NT2/D1 (cell line): Measurements from ENCODE around the gene PRRT2.

Source experiments
- DNase-seq: peaks from one replicate; pipeline ENCODE4 v3.0.0-alpha.2; 2011; ENCODE audit warnings: low read depth, low spot score
- H3K27me3 ChIP-seq: 2 replicates; pipeline ENCODE4 v1.6.0; 2011; ENCODE audit warnings: mild to moderate bottlenecking; ENCODE audit not compliant: insufficient read length, insufficient read depth
- H3K36me3 ChIP-seq: 2 replicates; pipeline ENCODE4 v1.6.1; 2011; ENCODE audit warnings: mild to moderate bottlenecking, low read length, mixed read lengths; ENCODE audit not compliant: insufficient read depth, insufficient read length
- H3K4me1 ChIP-seq: 2 replicates; pipeline ENCODE4 v1.5.1; 2011; ENCODE audit not compliant: insufficient read depth, insufficient read length
- H3K4me3 ChIP-seq: 2 replicates; pipeline ENCODE4 v1.5.1; 2011; ENCODE audit warnings: low read depth; ENCODE audit not compliant: insufficient read length
- H3K9ac ChIP-seq: 2 replicates; pipeline ENCODE4 v1.6.0; 2011; ENCODE audit warnings: low read depth; ENCODE audit not compliant: insufficient read length
- H3K9me3 ChIP-seq: 2 replicates; pipeline ENCODE4 v1.5.1; 2011; ENCODE audit warnings: mild to moderate bottlenecking, low read length; ENCODE audit not compliant: insufficient read depth
- SUZ12 ChIP-seq: IDR thresholded peaks from 2 replicates; pipeline ENCODE4 v1.6.1; 2011; ENCODE audit not compliant: insufficient read length, insufficient read depth; ENCODE audit errors: extremely low read depth
- YY1 ChIP-seq: IDR thresholded peaks from 2 replicates; pipeline ENCODE4 v1.6.1; 2011; ENCODE audit not compliant: insufficient read length, insufficient read depth
- ZNF274 ChIP-seq: IDR thresholded peaks from 2 replicates; pipeline ENCODE4 v1.6.1; 2011; ENCODE audit warnings: mild to moderate bottlenecking, low read depth, low read length

The PRRT2 gene

DNA sequence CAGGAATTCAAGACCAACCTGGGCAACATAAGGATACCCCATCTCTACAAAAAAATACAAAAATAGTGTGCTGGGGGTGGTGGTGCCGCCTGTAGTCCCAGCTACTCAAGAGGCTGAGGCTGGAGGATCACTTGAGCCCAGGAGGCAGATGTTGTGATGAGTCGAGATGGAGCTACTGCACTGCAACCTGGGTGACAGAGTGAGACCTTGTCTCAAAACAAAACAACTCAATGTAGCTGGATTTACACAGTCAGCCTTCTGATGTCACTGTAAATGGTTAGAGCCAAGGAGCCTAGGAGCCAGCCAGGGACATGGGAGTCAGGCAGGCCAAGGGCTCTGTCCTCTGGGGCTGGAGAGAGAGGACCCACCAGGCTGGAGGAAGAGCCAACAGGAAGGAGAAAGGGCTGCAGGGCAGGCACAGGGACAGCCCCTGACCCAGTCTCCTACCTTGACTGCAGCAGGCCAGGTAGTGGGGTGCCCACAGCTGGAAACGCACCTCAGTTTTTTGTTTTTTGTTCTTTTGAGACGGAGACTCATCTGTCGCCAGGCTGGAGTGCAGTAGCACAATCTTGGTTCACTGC lies 42.6 kb downstream of the PRRT2 start:
- H3K4me1 ChIP-seq = peaks cover 8% of the 10 kb centered on the region
- no peak for DNase-seq
- no peak overlapping the region for H3K4me3 ChIP-seq
- H3K9me3 ChIP-seq = no peaks in the 10 kb centered on the region
- no peaks in the 10 kb centered on the region for H3K27me3 ChIP-seq
- H3K9ac ChIP-seq = no peak overlapping the region
- H3K36me3 ChIP-seq = peaks cover 17% of the 10 kb centered on the region
- TF ChIP-seq YY1 (no peak), SUZ12 (no peak), ZNF274 (no peak)

DNA sequence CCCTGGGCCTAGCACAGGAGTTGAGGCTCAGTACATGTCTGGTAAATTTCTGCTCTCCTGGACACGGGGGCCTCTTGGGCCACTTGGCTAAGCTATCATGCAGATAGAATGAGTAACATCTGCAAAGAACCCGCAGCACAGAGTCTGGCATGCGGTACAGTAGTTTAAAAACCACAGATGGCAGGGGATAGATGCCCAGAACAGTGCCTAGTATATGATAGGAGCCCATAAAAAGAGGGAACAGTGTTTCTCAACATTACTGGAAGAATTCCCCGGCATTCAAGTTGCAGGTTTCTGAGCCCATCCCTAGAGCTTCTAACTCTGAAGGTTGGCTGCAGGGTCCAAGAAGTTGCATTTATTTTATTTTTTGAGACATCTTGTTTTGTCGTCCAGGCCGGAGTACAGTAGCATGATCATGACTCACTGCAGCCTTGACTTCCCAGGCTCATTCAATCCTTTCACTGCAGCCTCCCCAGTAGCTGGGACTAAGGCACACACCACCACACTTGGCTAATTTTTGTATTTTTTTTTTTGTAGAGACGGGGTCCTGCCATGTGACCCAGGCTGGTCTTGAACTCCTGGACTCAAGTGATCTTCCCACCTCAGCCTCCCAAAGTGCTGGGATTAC lies 45.3 kb downstream of the PRRT2 start:
- Histone ChIP-seq H3K9me3 (no peaks in the 10 kb centered on the region), H3K9ac (no peak overlapping the region), H3K4me1 (peaks cover 14% of the 10 kb centered on the region), H3K4me3 (no peak overlapping the region), H3K27me3 (no peaks in the 10 kb centered on the region), H3K36me3 (peaks cover 35% of the 10 kb centered on the region)
- TF ChIP-seq SUZ12 (no peak), YY1 (no peak), ZNF274 (no peak)
- no peak for DNase-seq

DNA sequence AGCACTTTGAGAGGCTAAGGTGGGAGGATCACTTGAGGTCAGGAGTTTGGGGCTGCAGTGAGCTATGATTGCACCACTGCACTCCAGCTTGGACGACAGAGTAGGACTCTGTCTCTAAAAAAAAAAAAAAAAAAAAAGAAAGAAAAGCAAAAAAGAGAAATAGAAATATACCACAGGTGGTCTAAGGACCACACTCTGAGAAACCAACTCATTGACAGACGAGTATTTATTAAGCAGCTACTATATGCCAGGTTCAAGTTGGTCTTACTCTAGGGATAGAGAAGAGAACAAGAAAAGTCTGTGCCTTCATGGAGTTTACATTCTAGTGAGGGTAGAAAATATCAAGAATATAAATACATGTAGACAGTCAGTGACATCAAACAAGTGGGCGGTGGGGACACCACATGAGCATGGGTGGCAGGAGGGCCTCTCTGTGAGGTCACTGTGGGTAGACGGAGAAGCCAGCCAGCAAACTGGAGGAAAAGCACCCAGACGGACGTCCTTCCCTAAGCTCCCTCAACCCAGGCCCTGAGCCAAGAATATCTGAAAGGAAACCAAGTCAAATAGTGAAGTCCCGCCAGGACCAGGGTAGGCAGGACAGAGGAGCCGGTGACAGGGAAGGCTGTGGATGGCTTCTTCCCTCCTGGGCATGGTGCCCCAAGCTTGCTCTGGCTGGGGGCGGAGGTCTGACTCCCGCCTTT lies 46.3 kb downstream of the PRRT2 start:
- Histone ChIP-seq H3K36me3 (peaks cover 35% of the 10 kb centered on the region), H3K27me3 (no peaks in the 10 kb centered on the region)
- no peak for DNase-seq

DNA sequence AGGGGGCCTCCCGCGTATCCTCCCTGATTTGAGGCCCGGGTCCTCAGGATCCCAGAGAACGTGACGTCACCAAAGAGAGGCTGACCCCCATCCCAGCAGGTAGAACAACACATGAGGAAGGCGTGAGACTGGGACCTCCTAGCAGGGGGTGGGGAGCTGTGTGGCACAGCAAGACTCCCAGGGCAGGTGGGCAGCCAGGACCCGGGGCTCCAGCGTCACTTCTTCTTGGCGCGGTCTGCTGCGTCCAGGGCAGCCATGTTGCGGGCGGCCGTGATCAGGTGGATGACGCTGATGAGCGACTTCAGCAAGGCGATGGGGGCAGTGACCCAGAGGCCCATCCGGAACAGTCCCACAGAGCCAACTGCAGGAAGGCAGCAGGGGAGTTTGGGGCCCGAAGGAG lies 47.0 kb downstream of the PRRT2 start:
- Histone ChIP-seq H3K4me1 (peaks cover 14% of the 10 kb centered on the region), H3K9ac (no peak overlapping the region), H3K9me3 (no peaks in the 10 kb centered on the region), H3K4me3 (no peak overlapping the region), H3K36me3 (peaks cover 35% of the 10 kb centered on the region), H3K27me3 (no peaks in the 10 kb centered on the region)
- TF ChIP-seq SUZ12 (no peak), YY1 (no peak), ZNF274 (no peak)
- DNase-seq = no peak

More for the DNA sequence above, 46.3 kb downstream of the PRRT2 start:
- Histone ChIP-seq H3K4me1 (peaks cover 14% of the 10 kb centered on the region), H3K4me3 (no peak overlapping the region), H3K9ac (no peak overlapping the region), H3K9me3 (no peaks in the 10 kb centered on the region)
- TF ChIP-seq YY1 = no peak
- no peak for TF ChIP-seq SUZ12
- no peak for TF ChIP-seq ZNF274

DNA sequence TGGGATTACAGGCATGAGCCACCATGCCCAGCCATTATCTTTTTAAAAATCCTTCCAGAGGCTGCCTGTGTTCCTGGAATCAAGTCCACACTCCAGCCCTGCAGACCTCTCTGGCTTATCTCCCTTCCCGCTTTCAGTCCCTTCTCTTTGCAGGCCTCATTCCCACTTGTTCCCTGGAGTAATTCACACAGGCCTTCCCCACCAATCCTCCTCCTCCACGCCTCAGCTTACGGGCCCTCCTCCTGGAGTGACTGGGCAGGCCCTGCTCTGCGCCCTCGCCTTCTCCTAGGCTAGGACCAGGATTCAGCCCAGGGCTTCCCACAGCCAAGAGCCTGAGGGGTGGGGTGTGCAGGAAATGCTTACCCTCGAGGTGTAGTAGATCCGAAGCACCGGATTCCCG lies 48.2 kb downstream of the PRRT2 start:
- Histone ChIP-seq H3K9ac (peak overlapping the region; percentile 8), H3K4me1 (peaks cover 10% of the 10 kb centered on the region), H3K4me3 (no peak overlapping the region), H3K9me3 (no peaks in the 10 kb centered on the region), H3K36me3 (peaks cover 35% of the 10 kb centered on the region), H3K27me3 (no peaks in the 10 kb centered on the region)
- DNase-seq = no peak
- TF ChIP-seq YY1 (no peak), ZNF274 (no peak), SUZ12 (no peak)

DNA sequence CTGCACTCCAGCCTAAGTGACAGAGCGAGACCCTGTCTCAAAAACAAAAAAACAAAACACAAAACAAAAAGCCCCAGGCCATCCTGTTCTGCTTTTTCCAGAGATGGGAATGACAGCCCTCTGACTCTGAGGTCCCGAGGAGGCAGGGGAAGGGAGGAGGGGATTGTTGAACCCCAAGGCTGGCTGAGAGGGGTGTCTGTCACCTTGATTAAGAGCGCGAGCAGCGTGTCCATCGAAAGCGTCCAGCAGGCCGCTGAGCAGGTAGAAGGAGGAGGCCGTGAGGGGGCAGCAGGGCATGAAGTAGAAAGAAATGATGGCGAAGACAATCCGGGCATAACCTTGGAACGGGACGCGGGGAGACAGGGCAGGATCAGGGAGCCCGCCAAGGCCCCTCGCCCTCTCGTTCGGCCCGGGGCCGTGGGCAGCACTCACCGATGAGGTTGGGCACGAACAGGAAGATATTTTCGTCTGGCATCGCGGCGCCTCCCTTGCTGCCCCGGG lies 50.4 kb downstream of the PRRT2 start:
- no peak for DNase-seq
- TF ChIP-seq SUZ12 (no peak), ZNF274 (no peak), YY1 (no peak)
- Histone ChIP-seq H3K27me3 (no peaks in the 10 kb centered on the region), H3K9me3 (no peaks in the 10 kb centered on the region), H3K9ac (peak overlapping the region; percentile 88), H3K4me1 (peaks cover 7% of the 10 kb centered on the region), H3K36me3 (peaks cover 35% of the 10 kb centered on the region), H3K4me3 (peak overlapping the region; percentile 89)

DNA sequence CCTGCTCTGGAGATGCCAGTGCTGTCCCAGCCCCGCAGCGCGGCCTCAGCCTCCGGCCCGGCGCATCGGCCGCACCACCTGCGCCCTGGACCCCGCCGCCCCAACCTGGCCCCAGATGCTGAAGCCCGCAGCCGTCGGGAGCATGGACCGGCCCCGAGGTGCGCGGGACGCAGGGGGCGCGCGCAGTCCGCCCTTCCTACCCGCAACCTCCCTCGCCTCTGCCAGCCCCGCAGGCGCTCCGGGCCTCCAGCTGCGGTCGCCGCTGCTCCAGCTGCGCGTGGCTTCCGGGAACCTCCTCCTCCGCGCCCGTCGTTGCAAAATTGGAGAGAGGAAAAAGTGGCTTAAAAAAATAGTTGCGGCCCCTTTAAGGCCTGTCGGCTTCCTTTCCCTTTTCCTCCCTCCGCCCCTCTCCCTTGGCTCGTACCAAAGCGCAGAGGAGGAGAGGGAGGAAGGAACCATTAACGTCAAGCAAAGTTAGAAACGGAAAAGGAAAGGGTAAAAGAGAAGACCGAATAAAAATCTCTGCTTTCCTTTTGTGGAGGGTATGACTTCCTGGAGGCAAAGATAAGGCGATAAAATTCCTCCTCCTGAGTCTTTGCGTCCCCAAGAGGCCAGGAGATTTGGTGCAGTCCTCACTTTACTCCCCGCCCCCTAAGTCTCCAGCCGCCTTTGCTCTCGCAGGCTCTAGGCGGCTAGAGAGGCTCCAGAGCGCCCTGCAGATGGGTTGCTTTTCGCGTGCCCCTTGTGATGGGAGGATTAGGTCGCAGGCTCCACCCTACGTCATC lies 51.1 kb downstream of the PRRT2 start, which contains the start of gene CDIPT:
CDIPT (minus strand) TSS at position 343 of the 785 bp plus-strand sequence. CDS start 369 bp downstream, outside the sequence.
- H3K9ac ChIP-seq = peak within 1 kb of the TSS; percentile 88
- DNase-seq = peak; percentile 99
- H3K4me1 ChIP-seq = peaks cover 7% of the 10 kb centered on the region
- peak within 1 kb of the TSS; percentile 89 for H3K4me3 ChIP-seq
- TF ChIP-seq ZNF274 (no peak), SUZ12 (no peak), YY1 (no peak)
- no peaks in the 10 kb centered on the region for H3K9me3 ChIP-seq
- no peaks in the 10 kb centered on the region for H3K27me3 ChIP-seq
- H3K36me3 ChIP-seq = peaks cover 32% of the 10 kb centered on the region
